IMR-90 (cell line): ENCODE measurements around the gene AUTS2.

Source experiments
- CEBPB ChIP-seq: IDR thresholded peaks from 2 replicates; pipeline ENCODE4 v1.6.1; 2012; ENCODE audit warnings: low read depth, low read length, improper control_type of control experiment
- CTCF ChIP-seq: conservative IDR thresholded peaks from 2 replicates; pipeline ENCODE4 v1.5.1; 2012; ENCODE audit warnings: mild to moderate bottlenecking, low read depth, low read length, improper control_type of control experiment
- SMC3 ChIP-seq: fragments of 150-350 bp; IDR thresholded peaks from 2 replicates; pipeline ENCODE4 v1.6.1; 2016; ENCODE audit warnings: low read depth, mild to moderate bottlenecking, antibody characterized with exemption, low read length, moderate library complexity

- TF ChIP-seq SMC3, result no peak
- no peak for TF ChIP-seq CTCF
- TF ChIP-seq CEBPB, result no peak
These were observed 35.0 kb downstream of the AUTS2 start for GRCh38 chr7:69633122-69633831.
